NOMO-1 treated with DMSO at 0.1 percent for 48 hours (cell line): ENCODE measurements around the gene UACA.
"Not testable (repeated sequence)": the region's sequence is repeated elsewhere in the genome, so short reads cannot be mapped to it uniquely, and the experiment has no call there.

Source experiments
- DNase-seq: peaks from one replicate; lab custom pipeline; 2025; ENCODE audit not compliant: unreplicated experiment; lab: John Stamatoyannopoulos, UW

UACA gene

GRCh38 chr15:70753101-70753829 lies 10.1 kb downstream of the UACA start:
- no peak for DNase-seq

GRCh38 chr15:70752193-70752635 lies 11.1 kb downstream of the UACA start:
- peak; percentile 7 for DNase-seq

GRCh38 chr15:70750203-70750869 lies 13.0 kb downstream of the UACA start:
- no peak for DNase-seq

GRCh38 chr15:70748281-70748747 lies 15.0 kb downstream of the UACA start:
- DNase-seq: no peak

- not testable (repeated sequence) for DNase-seq
These were observed 16.8 kb downstream of the UACA start for GRCh38 chr15:70746598-70746997.

GRCh38 chr15:70742928-70743327 lies 20.4 kb downstream of the UACA start:
- peak; percentile 2 for DNase-seq

- DNase-seq: peak; percentile 52
These were observed 21.6 kb downstream of the UACA start for GRCh38 chr15:70741677-70742293.

- DNase-seq: peak; percentile 33
These were observed 22.2 kb downstream of the UACA start for GRCh38 chr15:70741107-70741531.

GRCh38 chr15:70735040-70735439 lies 28.3 kb downstream of the UACA start:
- not testable (repeated sequence) for DNase-seq

GRCh38 chr15:70729164-70729563 lies 34.2 kb downstream of the UACA start:
- DNase-seq: no peak

- no peak for DNase-seq
These were observed 36.6 kb downstream of the UACA start for GRCh38 chr15:70726753-70727152.

- DNase-seq: no peak
These were observed 39.4 kb downstream of the UACA start for GRCh38 chr15:70723927-70724326.

GRCh38 chr15:70723122-70723422 lies 40.3 kb downstream of the UACA start:
- DNase-seq: no peak

GRCh38 chr15:70722266-70723121 lies 40.9 kb downstream of the UACA start:
- peak; percentile 30 for DNase-seq

GRCh38 chr15:70720228-70721016 lies 42.9 kb downstream of the UACA start:
- no peak for DNase-seq

GRCh38 chr15:70717237-70717793 lies 46.0 kb downstream of the UACA start:
- no peak for DNase-seq

GRCh38 chr15:70715840-70716485 lies 47.4 kb downstream of the UACA start:
- no peak for DNase-seq

GRCh38 chr15:70714565-70714964 lies 48.8 kb downstream of the UACA start:
- peak; percentile 6 for DNase-seq

- no peak for DNase-seq
These were observed 49.3 kb downstream of the UACA start for GRCh38 chr15:70714015-70714414.

- no peak for DNase-seq
These were observed 51.1 kb downstream of the UACA start for GRCh38 chr15:70712271-70712670.
